GM12878 (cell line): ENCODE data around the gene NDUFA13. TPM values are rescaled to one million over a fixed set of nuclear protein-coding genes. Genes with fewer than 3 reads are reported as not detected.

Experiments used
- ATAC-seq: fragments of 200-7000 bp; cut with Tn5 transposase; 3 replicates; pipeline ENCODE4 v1.9.1; 2020; ENCODE audit warnings: mild to moderate bottlenecking, moderate library complexity
- BruUV-seq: library from RNA; stranded (reverse); fragments of 400-500 nt; replicated peaks from 2 replicates; lab custom pipeline; 2021; lab: Mats Ljungman, UMichigan
- CTCF ChIA-PET: fragments of 300-600 bp; sonication (Branson Sonifier 250); formaldehyde crosslinking; extraction: SDS; loops from one replicate; lab custom pipeline; 2021; ENCODE audit warnings: inconsistent platforms; lab: Yijun Ruan, JAX
- POLR2A ChIA-PET: fragments of 350-600 bp; formaldehyde crosslinking; extraction: SDS; loops from one replicate; lab custom pipeline; 2021; ENCODE audit warnings: inconsistent platforms; lab: Charles Lee
- RAD21 ChIA-PET: fragments of 300-600 bp; sonication (Branson Sonifier 250); formaldehyde crosslinking; loops from one replicate; lab custom pipeline; 2023; ENCODE audit warnings: antibody characterized with exemption; ENCODE audit not compliant: unreplicated experiment; lab: Charles Lee
- SMC1A ChIA-PET: fragments of 300-600 bp; sonication (Branson Sonifier 250); formaldehyde crosslinking; loops from one replicate; lab custom pipeline; 2023; ENCODE audit not compliant: unreplicated experiment, uncharacterized antibody; lab: Charles Lee
- DNase-seq: peaks from one replicate; pipeline ENCODE4 v3.0.0-alpha.2; 2011; ENCODE audit warnings: low read depth, low spot score
- FAIRE-seq: peaks from 3 replicates; lab custom pipeline; 2011; peaks lifted over from hg19 to GRCh38; lab: Jason Lieb, UNC
- H2AFZ ChIP-seq: 2 replicates; pipeline ENCODE4 v1.6.0; 2011; ENCODE audit warnings: low read depth, low read length, control low read depth; ENCODE audit not compliant: control insufficient read depth
- H3K27ac ChIP-seq: 2 replicates; pipeline ENCODE4 v1.5.1; 2011; ENCODE audit warnings: control low read depth; ENCODE audit not compliant: control insufficient read depth, insufficient read depth
- H3K27me3 ChIP-seq, 2 experiments: replicated peaks in 1 of 2; 2 replicates each; pipeline versions ENCODE4 v1.6.0 to v1.6.1; 2011; ENCODE audit warnings: low read length in 1 of 2; ENCODE audit not compliant: control insufficient read depth in 2 of 2, insufficient read depth in 2 of 2
- H3K36me3 ChIP-seq, 2 experiments: 2 replicates each; pipeline ENCODE4 v1.5.1; 2011; ENCODE audit warnings: low read length in 1 of 2; ENCODE audit not compliant: control insufficient read depth in 2 of 2, insufficient read depth in 2 of 2
- H3K4me1 ChIP-seq: 2 replicates; pipeline ENCODE4 v1.6.1; 2011; ENCODE audit warnings: mild to moderate bottlenecking, low read length, moderate library complexity, mixed read lengths; ENCODE audit not compliant: control insufficient read depth, insufficient read depth
- H3K4me2 ChIP-seq: 2 replicates; pipeline ENCODE4 v1.6.0; 2011; ENCODE audit warnings: control low read depth; ENCODE audit not compliant: control insufficient read depth, insufficient read depth
- H3K4me3 ChIP-seq: fragments of 200-600 bp; sonication (generic); 2 replicates; pipeline ENCODE4 v1.5.1; 2016
- H3K79me2 ChIP-seq: 2 replicates; pipeline ENCODE4 v1.6.0; 2011; ENCODE audit warnings: low read length; ENCODE audit not compliant: control insufficient read depth, insufficient read depth
- H3K9ac ChIP-seq: 2 replicates; pipeline ENCODE4 v1.8.0; 2011; ENCODE audit warnings: low read length, control low read depth, mixed read lengths; ENCODE audit not compliant: control insufficient read depth, insufficient read depth
- H3K9me3 ChIP-seq: replicated peaks from 3 replicates; pipeline ENCODE4 v1.5.1; 2011; ENCODE audit warnings: mild to moderate bottlenecking, low read length; ENCODE audit not compliant: control insufficient read depth, insufficient read depth
- H4K20me1 ChIP-seq: 2 replicates; pipeline ENCODE4 v1.6.0; 2011; ENCODE audit not compliant: control insufficient read depth, insufficient read depth
- PML ChIP-seq: IDR thresholded peaks from 2 replicates; pipeline ENCODE4 v1.6.1; 2012; ENCODE audit warnings: low read length, inconsistent platforms
- ZBTB33 ChIP-seq: fragments of 450-650 bp; IDR thresholded peaks from 2 replicates; pipeline ENCODE4 v1.6.1; 2017; ENCODE audit warnings: mild to moderate bottlenecking
- WGBS: methylation state at CpG from one replicate; pipeline ENCODE4 v1.1.6; 2016; ENCODE audit warnings: low lambda C conversion rate; ENCODE audit not compliant: insufficient replicate concordance, insufficient coverage; ENCODE audit errors: missing lambda C conversion rate; 5-methylcytosine and 5-hydroxymethylcytosine counted together
- in situ Hi-C: fragments of 300-500 bp; cut with MboI; formaldehyde crosslinking; loops from 9 replicates; pipeline ENCODE4 v1.14.3; 2018; ENCODE audit warnings: mixed read lengths
- intact Hi-C: fragments of 100-400 bp; cut with micrococcal nuclease; formaldehyde crosslinking; loops from one replicate; pipeline ENCODE4 v1.14.2; 2022; ENCODE audit not compliant: unreplicated experiment
- polyA plus RNA-seq, 11 experiments: library from polyadenylated mRNA; depleted of rRNA in 4 of 11; unstranded in 6 of 11; stranded (reverse) in 5 of 11; fragments of >200 nt; fragmentation: Nextera tagmentation in 4 of 11; fragmentation: Illumina TruSeq in 1 of 11; extraction: Ambion mirVana in 4 of 11; extraction: Trizol in 1 of 11; gene quantifications; 1 replicate in 1 of 11; 2 replicates in 10 of 11; pipeline versions ENCODE4 v1.2.1 to v1.2.3, GENCODE V29; 2011 to 2016; ENCODE audit warnings: inconsistent platforms in 2 of 11, missing spikeins in 2 of 11, low read depth in 1 of 11
- total RNA-seq, 4 experiments: library from RNA; depleted of rRNA in 3 of 4; stranded (reverse); fragments of >200 nt in 3 of 4; fragmentation: Illumina TruSeq in 1 of 4; extraction: Trizol in 1 of 4; gene quantifications; 2 replicates each; pipeline versions ENCODE4 v1.2.1 to v1.2.3, GENCODE V29; 2013 to 2021

Gene NDUFA13
- total and polyA plus RNA-seq, 10 of the 15 experiments (the other 5 are each of a cell fraction or from before 2014, with no cell fraction given) = 224 to 586 (median 456) TPM

- Histone ChIP-seq H3K27ac (no peak overlapping the region), H4K20me1 (no peaks in the 10 kb centered on the region), H3K4me2 (no peak overlapping the region), H3K4me1 (peaks cover 19% of the 10 kb centered on the region), H3K9me3 (no peaks in the 10 kb centered on the region), H3K79me2 (peaks cover 9% of the 10 kb centered on the region), H3K27me3 (no peaks in the 10 kb centered on the region), H3K9ac (no peak overlapping the region), H2AFZ (no peak overlapping the region), H3K36me3 (peaks cover 32 to 38% of the 10 kb centered on the region in 2 experiments; a peak in 3 of 4 replicates), H3K4me3 (no peak overlapping the region)
- FAIRE-seq (no peak), DNase-seq (no peak), ATAC-seq (no peak)
- RAD21 ChIA-PET = interaction anchor here (0.9 kb wide), 1 partner anchor 140 kb away, joined by 5 read pairs; no protein-coding TSS in a partner anchor
- in situ Hi-C loops = loop anchor here (5.0 to 10.0 kb wide), 2 partner anchors 125 to 347 kb away; no protein-coding TSS in a partner anchor
- 97% methylated on average over 20 of the region's 21 CpGs for WGBS
- BruUV-seq = no TSS peak
- no peak for TF ChIP-seq PML
- TF ChIP-seq ZBTB33 = no peak
- POLR2A ChIA-PET = interaction anchor here (1.6 to 3.1 kb wide), 2 partner anchors 19 to 127 kb away, joined by 3 to 16 read pairs; no protein-coding TSS in a partner anchor
- intact Hi-C loops = no loop called here
- SMC1A ChIA-PET = interaction anchor here (1.6 to 5.1 kb wide), 2 partner anchors 117 to 125 kb away, joined by 3 to 97 read pairs; no protein-coding TSS in a partner anchor
- CTCF ChIA-PET = interaction anchor here (1.6 to 9.3 kb wide), 7 partner anchors 12 to 126 kb away, joined by 5 to 223 read pairs (median 24); partner anchors contain the start of gene GATAD2A
Measured at GRCh38 chr19:19492026-19492610, 23.9 kb upstream of the NDUFA13 start.
